ENCODE data around the gene LDAH.

Gene LDAH

DNA sequence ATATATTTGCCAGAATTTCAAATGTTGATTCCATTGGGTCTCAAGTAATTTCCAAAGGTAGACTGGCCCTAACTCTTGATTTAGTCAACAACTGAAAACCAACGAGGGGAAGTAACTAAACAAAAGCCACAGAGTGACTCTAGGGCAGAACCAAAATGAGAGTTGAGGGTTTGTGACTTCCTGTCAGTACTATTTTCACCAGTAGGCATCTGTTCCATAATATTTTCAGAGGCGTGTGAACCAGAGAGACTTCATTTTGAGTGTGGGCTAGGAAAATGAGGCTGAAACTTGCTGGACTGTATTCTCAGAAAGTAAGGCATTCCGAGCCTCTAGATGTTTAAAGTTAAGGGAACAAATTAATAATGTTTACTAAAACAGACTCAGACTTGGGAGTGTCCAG, 85.4 kb downstream of the LDAH start:
- H3K27ac ChIP-seq: no peak overlapping the region
- TF ChIP-seq, protein P1, sequence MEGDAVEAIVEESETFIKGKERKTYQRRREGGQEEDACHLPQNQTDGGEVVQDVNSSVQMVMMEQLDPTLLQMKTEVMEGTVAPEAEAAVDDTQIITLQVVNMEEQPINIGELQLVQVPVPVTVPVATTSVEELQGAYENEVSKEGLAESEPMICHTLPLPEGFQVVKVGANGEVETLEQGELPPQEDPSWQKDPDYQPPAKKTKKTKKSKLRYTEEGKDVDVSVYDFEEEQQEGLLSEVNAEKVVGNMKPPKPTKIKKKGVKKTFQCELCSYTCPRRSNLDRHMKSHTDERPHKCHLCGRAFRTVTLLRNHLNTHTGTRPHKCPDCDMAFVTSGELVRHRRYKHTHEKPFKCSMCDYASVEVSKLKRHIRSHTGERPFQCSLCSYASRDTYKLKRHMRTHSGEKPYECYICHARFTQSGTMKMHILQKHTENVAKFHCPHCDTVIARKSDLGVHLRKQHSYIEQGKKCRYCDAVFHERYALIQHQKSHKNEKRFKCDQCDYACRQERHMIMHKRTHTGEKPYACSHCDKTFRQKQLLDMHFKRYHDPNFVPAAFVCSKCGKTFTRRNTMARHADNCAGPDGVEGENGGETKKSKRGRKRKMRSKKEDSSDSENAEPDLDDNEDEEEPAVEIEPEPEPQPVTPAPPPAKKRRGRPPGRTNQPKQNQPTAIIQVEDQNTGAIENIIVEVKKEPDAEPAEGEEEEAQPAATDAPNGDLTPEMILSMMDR (conservative IDR thresholded peaks at IDR 0.05): no peak
- TF ChIP-seq ZFX (IDR thresholded peaks at IDR 0.05): no peak

DNA sequence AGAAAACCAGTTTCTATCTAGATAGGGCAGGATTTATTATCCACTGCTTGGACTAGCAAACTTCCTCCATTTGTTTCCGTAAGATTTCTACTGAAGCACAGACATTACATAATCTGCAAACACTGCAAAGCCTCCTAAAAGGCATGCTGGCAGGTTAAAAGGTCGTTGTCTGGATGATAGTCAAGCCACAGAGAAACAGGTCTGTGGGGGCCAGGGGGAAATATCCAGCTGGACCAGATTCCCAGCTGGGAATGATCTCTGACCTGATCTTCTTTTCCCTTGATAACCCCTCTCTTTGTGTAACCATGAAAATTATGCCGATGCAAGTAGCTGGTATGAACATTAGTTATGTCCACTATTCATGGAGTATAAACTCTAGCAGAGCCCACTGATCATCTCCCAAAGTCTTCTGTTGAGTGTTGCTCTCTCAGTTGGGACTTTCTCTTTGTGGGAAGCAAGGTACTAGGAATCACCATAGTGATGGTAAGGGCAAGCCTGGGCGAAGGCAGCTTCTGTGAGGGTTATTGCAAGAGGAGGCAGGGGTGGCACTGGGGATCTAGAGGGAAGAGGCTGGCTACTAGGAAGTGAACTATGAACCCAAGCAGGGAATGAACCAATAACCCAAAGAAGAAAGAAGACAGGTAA, 94.7 kb downstream of the LDAH start:
- TF ChIP-seq, protein P1 (conservative IDR thresholded peaks at IDR 0.05): no peak
- TF ChIP-seq ZFX (IDR thresholded peaks at IDR 0.05): no peak
- H3K27ac ChIP-seq: no peak overlapping the region

DNA sequence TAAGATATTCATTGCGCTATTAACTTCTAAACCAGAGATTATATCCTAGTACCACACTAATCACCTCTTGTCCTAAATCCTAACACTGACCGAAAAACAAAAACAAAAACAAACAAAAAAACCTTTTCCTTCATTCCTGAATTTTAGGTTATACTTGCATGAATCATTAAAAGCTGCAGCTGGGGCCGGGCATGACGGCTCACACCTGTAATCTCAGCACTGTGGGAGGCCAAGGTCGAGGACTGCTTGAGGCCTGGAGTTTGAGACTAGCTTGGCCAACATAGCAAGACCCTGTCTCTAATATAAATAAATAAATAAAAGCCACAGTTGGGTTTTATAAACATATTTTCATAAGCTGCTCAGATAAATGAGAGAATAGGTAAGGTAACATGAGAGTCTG, 96.0 kb downstream of the LDAH start:
- H3K27ac ChIP-seq: no peak overlapping the region
- TF ChIP-seq ZFX (IDR thresholded peaks at IDR 0.05): no peak
- TF ChIP-seq, protein P1 (conservative IDR thresholded peaks at IDR 0.05): no peak

DNA sequence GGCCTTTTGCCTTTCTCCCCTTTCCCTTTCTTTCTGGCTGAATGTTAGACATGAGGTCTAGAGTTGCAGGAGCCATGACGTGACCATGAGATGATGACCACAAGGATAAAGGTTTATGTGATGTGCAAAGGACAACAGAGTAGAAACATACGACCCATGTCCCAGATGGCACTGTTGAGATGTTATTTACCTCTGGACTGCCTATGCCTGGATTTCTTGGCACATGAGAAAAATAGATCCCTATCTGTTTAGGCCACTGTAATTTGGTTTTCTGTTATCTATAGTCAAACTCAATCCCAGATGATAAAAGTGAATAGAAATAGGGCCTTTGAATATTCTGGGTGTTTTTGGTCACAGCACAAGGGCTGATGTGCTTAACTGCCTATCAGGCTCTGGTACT, 97.1 kb downstream of the LDAH start:
- no peak overlapping the region for H3K27ac ChIP-seq
- TF ChIP-seq ZFX (IDR thresholded peaks at IDR 0.05): no peak
- TF ChIP-seq, protein P1 (conservative IDR thresholded peaks at IDR 0.05): no peak

DNA sequence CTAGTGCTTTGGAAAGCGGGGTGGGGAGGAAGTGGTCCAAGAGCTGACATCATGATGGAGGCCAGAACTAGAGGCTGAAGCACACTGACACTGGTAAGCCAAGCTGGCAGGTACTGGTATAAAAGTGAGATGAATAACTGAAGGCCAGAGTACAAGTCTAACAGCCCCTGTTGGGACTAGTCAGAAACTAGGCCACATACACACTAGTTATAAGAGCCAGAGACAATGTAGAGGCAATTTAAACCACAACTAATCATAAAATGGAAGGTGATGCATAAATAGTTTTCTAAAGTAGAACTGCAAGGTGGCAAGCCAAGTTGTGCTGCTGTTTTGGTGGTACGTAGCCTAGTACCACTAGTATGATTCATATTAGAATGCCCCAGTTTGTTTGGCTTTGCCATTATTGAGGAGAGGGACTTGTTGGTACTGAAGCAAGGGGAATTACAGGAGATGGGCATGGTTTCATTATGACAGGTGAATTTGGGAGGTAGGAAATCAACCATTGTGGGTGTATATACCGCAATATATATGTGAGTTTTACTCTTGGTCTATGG, 98.3 kb downstream of the LDAH start:
- no peak overlapping the region for H3K27ac ChIP-seq
- TF ChIP-seq, protein P1 (conservative IDR thresholded peaks at IDR 0.05): no peak
- no peak for TF ChIP-seq ZFX (IDR thresholded peaks at IDR 0.05)

DNA sequence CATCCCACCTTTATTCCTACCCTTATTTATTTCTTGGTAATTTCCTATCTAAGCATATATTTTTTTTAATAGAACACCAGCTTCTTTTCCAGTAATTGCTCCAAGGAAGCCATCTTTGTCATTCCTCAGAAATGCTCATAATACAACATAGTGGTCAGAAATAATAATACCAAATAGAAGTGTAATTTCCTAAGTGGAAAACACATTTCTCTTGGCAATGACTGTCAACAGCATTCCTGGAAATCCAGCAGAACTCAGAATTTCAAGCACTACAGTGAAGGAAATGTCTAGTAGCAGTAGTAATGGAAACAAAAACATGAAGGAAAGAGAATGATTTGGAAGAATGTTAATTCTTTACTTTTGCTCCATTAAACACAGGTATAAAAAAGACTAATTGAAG, 99.4 kb downstream of the LDAH start:
- no peak for TF ChIP-seq ZFX (IDR thresholded peaks at IDR 0.05)
- TF ChIP-seq, protein P1 (conservative IDR thresholded peaks at IDR 0.05): no peak
- H3K27ac ChIP-seq: no peak overlapping the region

DNA sequence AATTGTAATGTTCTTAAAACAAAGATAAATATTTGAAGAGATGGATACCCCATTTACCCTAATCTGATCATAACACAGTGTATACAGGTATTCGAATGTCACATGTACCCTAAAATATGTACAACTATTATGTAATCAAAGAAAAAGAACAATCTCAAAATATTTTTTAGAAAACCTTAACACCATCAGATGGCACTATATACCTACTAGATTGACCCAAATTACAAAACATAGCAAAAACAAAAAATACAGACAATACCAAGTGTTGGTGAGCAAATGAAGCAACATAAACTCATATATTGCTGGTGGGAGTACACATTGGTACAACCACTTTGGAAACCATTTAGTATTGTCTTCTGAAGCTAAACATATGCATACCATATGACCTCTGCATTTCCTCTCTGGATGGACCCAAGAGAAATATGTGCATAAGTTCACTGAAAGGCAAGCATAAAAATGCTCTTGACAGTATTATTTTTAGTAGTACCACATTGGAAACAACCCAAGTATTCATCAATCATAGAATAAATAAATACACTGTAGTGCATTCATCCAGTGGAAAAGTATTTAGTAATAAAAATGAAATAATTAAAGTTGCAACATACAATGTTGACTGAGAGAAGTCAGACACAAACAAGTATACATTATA, 100.2 kb downstream of the LDAH start:
- TF ChIP-seq, protein P1 (conservative IDR thresholded peaks at IDR 0.05): peak; percentile 12
- TF ChIP-seq ZFX (IDR thresholded peaks at IDR 0.05): no peak
- H3K27ac ChIP-seq: no peak overlapping the region
